HG02798 (cell line): ENCODE data around the gene ZBTB38.

Experiments used
- ATAC-seq: cut with Tn5 transposase; IDR thresholded peaks from one replicate; pipeline ENCODE4 v1.9.1; 2021; ENCODE audit warnings: mild to moderate bottlenecking; ENCODE audit not compliant: unreplicated experiment, poor library complexity

Gene ZBTB38, protein sequence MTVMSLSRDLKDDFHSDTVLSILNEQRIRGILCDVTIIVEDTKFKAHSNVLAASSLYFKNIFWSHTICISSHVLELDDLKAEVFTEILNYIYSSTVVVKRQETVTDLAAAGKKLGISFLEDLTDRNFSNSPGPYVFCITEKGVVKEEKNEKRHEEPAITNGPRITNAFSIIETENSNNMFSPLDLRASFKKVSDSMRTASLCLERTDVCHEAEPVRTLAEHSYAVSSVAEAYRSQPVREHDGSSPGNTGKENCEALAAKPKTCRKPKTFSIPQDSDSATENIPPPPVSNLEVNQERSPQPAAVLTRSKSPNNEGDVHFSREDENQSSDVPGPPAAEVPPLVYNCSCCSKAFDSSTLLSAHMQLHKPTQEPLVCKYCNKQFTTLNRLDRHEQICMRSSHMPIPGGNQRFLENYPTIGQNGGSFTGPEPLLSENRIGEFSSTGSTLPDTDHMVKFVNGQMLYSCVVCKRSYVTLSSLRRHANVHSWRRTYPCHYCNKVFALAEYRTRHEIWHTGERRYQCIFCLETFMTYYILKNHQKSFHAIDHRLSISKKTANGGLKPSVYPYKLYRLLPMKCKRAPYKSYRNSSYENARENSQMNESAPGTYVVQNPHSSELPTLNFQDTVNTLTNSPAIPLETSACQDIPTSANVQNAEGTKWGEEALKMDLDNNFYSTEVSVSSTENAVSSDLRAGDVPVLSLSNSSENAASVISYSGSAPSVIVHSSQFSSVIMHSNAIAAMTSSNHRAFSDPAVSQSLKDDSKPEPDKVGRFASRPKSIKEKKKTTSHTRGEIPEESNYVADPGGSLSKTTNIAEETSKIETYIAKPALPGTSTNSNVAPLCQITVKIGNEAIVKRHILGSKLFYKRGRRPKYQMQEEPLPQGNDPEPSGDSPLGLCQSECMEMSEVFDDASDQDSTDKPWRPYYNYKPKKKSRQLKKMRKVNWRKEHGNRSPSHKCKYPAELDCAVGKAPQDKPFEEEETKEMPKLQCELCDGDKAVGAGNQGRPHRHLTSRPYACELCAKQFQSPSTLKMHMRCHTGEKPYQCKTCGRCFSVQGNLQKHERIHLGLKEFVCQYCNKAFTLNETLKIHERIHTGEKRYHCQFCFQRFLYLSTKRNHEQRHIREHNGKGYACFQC (N-terminal part only)

DNA sequence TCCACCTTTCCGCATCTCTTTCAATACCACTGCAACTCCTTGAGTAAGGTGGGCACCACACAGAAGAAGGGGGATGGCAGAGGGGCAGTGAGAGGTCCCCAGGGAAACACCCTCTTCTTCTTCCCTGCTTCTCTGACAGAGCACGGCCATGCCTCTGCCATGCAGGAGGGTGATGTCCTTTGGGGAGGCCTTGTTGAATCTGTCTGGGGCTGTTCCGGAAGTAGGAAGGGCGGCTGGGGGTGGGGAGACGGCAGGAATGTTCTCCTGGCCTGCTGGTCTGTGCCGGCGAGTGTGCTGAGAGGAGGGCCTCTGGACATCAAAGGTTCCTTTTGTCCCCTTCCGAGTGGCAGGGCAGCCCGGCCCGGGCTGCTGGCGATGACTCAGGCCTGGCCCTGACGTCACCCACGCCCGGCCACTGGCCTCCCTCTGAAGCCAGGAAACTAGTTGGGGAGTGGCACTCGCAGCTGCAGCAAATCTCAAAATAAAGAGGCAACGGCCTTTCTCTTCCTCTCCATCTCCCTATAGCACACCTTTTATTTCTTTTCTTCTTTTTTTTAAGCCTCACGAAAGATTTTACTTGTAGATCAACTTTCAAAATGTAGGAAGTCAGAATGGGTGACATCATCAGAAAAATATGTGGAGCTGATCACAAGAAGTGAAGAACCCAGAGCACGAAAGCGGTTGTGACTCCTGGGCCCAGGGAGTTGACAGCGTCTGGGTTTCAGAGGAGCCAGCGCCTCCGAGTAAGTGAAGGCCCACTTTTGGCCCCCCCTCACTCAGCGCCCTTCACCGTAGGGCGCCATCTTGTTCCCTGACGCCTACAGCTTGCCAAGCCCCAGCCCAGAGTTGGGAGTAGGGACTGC is at the start of gene ZBTB38:
Gene ZBTB38 (plus strand): TSS at position 443 of the 863 bp plus-strand sequence. CDS start 73,885 bp downstream, outside the sequence.
- ATAC-seq = peak; percentile 39

- ATAC-seq = no peak
Measured at GRCh38 chr3:141320399-141321108, 47.8 kb upstream of the ZBTB38 start.

DNA sequence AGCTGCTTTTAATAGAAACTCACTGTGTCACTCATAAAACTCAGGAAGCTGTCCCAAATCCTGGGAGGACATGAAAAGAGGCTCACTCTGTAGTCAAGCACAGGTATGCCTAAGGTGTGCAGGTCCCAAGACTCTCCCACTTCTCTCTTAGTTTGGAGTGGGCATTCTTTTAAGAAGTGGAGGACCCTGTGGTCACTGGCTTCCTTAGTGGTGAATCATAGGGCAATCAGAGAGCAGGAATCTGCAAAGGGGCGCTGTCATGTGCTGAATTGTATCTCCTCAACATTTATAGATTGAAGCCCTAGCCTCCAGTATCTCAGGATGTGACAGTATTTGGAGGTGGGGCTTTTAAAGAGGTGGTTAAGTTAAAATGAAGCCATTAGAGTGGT is 47.2 kb upstream of the ZBTB38 start:
- no peak for ATAC-seq

DNA sequence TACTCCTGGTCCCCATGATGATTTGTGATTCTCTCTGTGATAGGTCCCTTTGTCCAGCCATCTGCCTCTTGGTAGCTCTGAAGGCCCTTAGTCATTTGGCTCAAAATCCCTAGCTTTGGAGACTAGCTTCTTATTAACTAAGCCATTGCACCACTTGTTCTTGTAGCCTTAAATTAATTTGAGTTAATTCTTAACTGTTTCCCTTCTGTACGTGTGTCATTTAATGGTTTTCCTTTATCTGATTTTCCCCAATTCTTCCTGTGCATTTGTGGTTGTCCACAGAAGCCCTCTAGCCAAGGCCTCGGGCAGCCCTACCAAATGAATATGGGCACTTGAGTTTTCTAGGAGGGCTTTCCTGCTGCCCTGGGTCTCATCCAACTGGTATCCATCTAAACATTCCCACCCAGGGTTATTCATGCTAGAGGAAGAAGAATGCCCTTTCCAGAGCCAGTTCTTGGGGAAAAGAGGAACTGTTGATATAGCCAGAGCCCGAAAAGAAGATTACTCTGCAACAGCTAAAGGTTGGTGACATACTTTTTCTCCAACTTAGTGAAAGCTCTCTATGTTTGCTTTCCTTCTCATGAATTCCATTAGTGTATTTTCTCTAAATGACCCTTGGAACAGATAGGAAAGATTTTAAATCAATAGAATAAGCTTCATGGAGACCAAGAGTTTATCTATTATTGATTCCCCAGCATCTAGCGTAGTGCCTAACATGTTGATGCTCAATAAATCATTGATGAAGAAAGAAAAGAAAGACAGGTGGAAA is 44.2 kb upstream of the ZBTB38 start:
- no peak for ATAC-seq

- no peak for ATAC-seq
Measured at GRCh38 chr3:141326123-141326522, 42.2 kb upstream of the ZBTB38 start.

- no peak for ATAC-seq
Measured at GRCh38 chr3:141326626-141327025, 41.7 kb upstream of the ZBTB38 start.

- ATAC-seq = peak; percentile 72
Measured at GRCh38 chr3:141328286-141329166, 39.8 kb upstream of the ZBTB38 start.

DNA sequence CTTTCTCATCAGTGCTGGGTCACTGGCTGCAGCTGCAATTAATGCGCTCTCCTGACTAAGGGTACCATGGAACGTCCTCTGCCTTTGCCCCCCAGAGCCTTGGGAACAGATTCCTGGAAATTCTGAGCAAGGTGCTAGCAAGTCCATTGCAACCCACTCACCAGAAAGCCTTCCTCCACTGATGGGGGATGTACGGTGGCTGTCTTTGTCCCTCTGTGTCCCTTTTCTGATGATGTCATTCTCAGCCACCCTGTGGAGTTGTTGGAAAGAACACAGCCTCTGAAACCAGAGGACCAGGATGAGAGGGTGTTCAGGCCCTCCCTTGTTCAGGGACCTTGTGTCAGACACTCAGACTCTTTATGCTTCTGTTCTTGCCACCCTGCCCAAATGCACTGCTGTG is 38.1 kb upstream of the ZBTB38 start:
- no peak for ATAC-seq

DNA sequence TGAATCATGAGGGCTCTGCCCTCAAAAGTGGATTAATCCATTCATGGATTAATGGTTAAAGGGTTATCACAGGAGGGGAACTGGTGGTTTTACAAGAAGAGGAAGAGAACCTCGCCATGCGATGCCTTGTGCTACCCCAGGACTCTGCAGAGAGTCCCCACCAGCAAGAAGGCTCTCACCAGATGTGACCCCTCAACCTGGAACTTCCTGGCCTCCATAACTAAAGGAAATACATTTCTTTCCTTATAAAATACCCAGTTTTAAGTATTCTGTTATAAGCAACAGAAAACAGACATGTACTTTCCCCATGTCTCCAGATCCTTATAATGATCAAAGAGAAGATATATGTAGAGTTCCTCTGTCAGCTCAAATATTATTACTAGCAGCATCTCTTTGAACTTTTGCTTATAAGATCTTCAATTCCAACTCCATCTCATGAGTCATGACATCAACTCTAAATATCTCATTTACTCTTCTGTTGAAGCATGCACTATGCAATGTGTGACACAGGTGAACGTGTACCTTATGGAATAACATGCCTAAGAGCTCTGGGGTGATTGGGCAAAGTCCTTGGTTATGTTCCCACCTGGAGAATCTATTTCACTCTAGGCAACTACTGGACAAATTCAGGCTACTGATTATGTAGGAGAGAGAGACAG is 37.5 kb upstream of the ZBTB38 start:
- no peak for ATAC-seq

DNA sequence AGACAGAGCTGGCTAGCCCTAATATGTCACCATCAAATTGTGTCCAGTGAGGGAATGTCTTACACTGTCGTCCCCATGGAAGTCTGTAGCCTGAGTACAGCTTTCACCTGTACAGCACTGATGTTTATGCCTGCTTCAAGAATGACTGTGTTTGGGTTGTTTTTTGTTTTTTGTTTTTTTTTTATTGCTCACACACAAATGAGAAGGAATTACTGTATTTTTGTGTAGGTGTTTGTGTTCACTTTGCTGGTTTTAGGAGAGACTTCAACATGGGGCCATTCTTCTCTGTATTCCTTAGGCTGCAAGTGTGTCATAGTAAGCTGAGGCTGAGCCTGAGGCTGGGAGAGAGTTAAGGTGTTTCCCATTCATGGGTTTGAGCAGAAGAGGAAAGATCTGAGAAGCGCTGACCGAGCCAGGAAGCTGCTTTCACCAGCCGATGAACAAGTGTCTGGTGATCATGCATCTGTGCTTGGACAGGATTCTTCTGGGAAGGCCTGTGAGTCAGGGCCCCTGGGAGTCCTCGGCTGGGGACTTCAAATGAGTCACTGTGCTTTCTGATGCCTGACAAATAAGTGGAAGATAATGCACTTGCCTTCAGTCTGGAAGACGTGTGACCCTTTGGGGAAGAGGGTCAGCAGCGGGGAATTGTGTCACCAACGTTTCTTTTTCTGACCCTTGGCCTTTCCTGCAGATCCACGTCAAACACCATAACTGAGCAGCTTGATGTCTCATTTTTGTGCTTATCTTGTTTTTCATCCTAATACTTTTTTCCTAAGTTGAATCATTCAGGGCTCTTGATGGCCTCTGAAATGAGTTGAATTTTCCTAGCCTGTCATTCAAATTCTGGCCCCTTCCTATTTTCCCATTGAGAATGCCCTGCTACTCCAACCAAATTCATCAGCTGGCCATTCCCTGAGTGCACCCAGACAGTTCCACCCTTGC is 36.7 kb upstream of the ZBTB38 start:
- no peak for ATAC-seq

- ATAC-seq = no peak
Measured at GRCh38 chr3:141332416-141332815, 35.9 kb upstream of the ZBTB38 start.

- no peak for ATAC-seq
Measured at GRCh38 chr3:141333836-141334626, 34.3 kb upstream of the ZBTB38 start.

- no peak for ATAC-seq
Measured at GRCh38 chr3:141334627-141335250, 33.6 kb upstream of the ZBTB38 start.

GRCh38 chr3:141335531-141336061 is 32.7 kb upstream of the ZBTB38 start:
- no peak for ATAC-seq
